GM19240 (cell line): Measurements from ENCODE around the gene INTS11.
A peak's percentile ranks its signal among the peaks of the same experiment; 100 is the strongest.

Experiments
- DNase-seq: peaks from one replicate; pipeline ENCODE4 v3.0.0; 2011; ENCODE audit warnings: low spot score; ENCODE audit not compliant: insufficient read length

The INTS11 gene

GRCh38 chr1:1357871-1358432, 33.5 kb upstream of the INTS11 start:
- DNase-seq: no peak

GRCh38 chr1:1356796-1357401, 32.4 kb upstream of the INTS11 start:
- no peak for DNase-seq

- no peak for DNase-seq
Measured at GRCh38 chr1:1356166-1356795, 31.8 kb upstream of the INTS11 start.

- no peak for DNase-seq
Measured at GRCh38 chr1:1355416-1355815, 31.0 kb upstream of the INTS11 start.

- no peak for DNase-seq
Measured at GRCh38 chr1:1354271-1355247, 30.1 kb upstream of the INTS11 start.

- no peak for DNase-seq
Measured at GRCh38 chr1:1353389-1354151, 29.1 kb upstream of the INTS11 start.

GRCh38 chr1:1352786-1353388, 28.4 kb upstream of the INTS11 start:
- DNase-seq: no peak

- DNase-seq: no peak
Measured at GRCh38 chr1:1351511-1352427, 27.3 kb upstream of the INTS11 start.

- peak; percentile 93 for DNase-seq
Measured at GRCh38 chr1:1349256-1350012, 25.0 kb upstream of the INTS11 start, which contains the start of gene DVL1. Gene DVL1, minus strand, starts transcription at chr1:1349418. Its CDS starts 353 bp downstream, at chr1:1349065.

GRCh38 chr1:1348420-1349255, 24.2 kb upstream of the INTS11 start:
- DNase-seq: no peak

GRCh38 chr1:1347663-1348419, 23.4 kb upstream of the INTS11 start:
- no peak for DNase-seq

- no peak for DNase-seq
Measured at GRCh38 chr1:1347026-1347595, 22.7 kb upstream of the INTS11 start.

GRCh38 chr1:1346501-1346890, 22.0 kb upstream of the INTS11 start:
- no peak for DNase-seq

GRCh38 chr1:1345860-1346500, 21.5 kb upstream of the INTS11 start:
- no peak for DNase-seq

- DNase-seq: no peak
Measured at GRCh38 chr1:1345384-1345783, 20.9 kb upstream of the INTS11 start.

GRCh38 chr1:1344655-1345361, 20.3 kb upstream of the INTS11 start:
- DNase-seq: no peak
